Liver (tissue), 9 donors: ENCODE results near the gene NMRAL1. TPM values are rescaled to one million over a fixed set of nuclear protein-coding genes. Genes with fewer than 3 reads are reported as not detected.

Source experiments
- DNase-seq: peaks from one replicate; pipeline ENCODE4 v3.0.0-alpha.2; 2017; ENCODE audit warnings: low spot score
- H3K27ac ChIP-seq, 2 donors: one replicate each; pipeline ENCODE4 v1.7.0; 2013; ENCODE audit warnings: inconsistent platforms in 2 of 2, low read length in 2 of 2, control low read depth in 1 of 2, low read depth in 1 of 2, mild to moderate bottlenecking in 1 of 2
- H3K27me3 ChIP-seq, 4 donors: one replicate each; pipeline versions ENCODE4 v1.6.1 to v1.7.0; 2013; ENCODE audit warnings: low read length in 3 of 4, inconsistent platforms in 1 of 4, mild to moderate bottlenecking in 1 of 4, moderate library complexity in 1 of 4; ENCODE audit not compliant: control insufficient read depth in 4 of 4, insufficient read depth in 4 of 4
- H3K36me3 ChIP-seq, 4 donors: one replicate each; pipeline versions ENCODE4 v1.6.1 to v1.7.0; 2013; ENCODE audit warnings: low read length in 3 of 4, mild to moderate bottlenecking in 3 of 4, low read depth in 1 of 4, moderate library complexity in 1 of 4; ENCODE audit not compliant: control insufficient read depth in 4 of 4, insufficient read depth in 3 of 4
- H3K4me1 ChIP-seq, 4 donors: one replicate each; pipeline versions ENCODE4 v1.6.1 to v1.7.0; 2013; ENCODE audit warnings: low read length in 3 of 4, mild to moderate bottlenecking in 3 of 4, moderate library complexity in 1 of 4; ENCODE audit not compliant: control insufficient read depth in 4 of 4, insufficient read depth in 4 of 4
- H3K4me3 ChIP-seq, 3 donors: one replicate each; pipeline versions ENCODE4 v1.6.1 to v1.7.0; 2013; ENCODE audit warnings: low read length in 3 of 3, control low read depth in 1 of 3, low read depth in 1 of 3, mild to moderate bottlenecking in 1 of 3
- H3K9ac ChIP-seq, 2 donors: one replicate each; pipeline ENCODE4 v1.7.0; 2013; ENCODE audit warnings: low read length in 2 of 2, mild to moderate bottlenecking in 2 of 2, moderate library complexity in 2 of 2, control low read depth in 1 of 2, low read depth in 1 of 2
- H3K9me3 ChIP-seq, 4 donors: one replicate each; pipeline versions ENCODE4 v1.6.1 to v1.7.0; 2013; ENCODE audit warnings: low read length in 3 of 4; ENCODE audit not compliant: control insufficient read depth in 4 of 4
- ATF3 ChIP-seq: IDR thresholded peaks from 2 replicates; pipeline ENCODE4 v1.6.1; 2016; ENCODE audit warnings: antibody characterized with exemption
- CTCF ChIP-seq: fragments of 150-350 bp; IDR thresholded peaks from 2 replicates; pipeline ENCODE4 v1.5.1; 2017; ENCODE audit warnings: improper control_type of control experiment, low read depth, low read length; ENCODE audit not compliant: missing input control
- EGR1 ChIP-seq, 2 donors: IDR thresholded peaks; 2 replicates each; pipeline ENCODE4 v1.6.1; 2016 to 2018; ENCODE audit warnings: antibody characterized with exemption in 2 of 2, low read depth in 2 of 2
- FOXA1 ChIP-seq: IDR thresholded peaks from 2 replicates; pipeline ENCODE4 v1.6.1; 2016; ENCODE audit warnings: antibody characterized with exemption
- FOXA2 ChIP-seq: IDR thresholded peaks from 2 replicates; pipeline ENCODE4 v1.6.1; 2016; ENCODE audit warnings: antibody characterized with exemption
- GABPA ChIP-seq, 2 donors: IDR thresholded peaks in 1 of 2; conservative IDR thresholded peaks in 1 of 2; 2 replicates each; pipeline ENCODE4 v1.6.1; 2016; ENCODE audit warnings: antibody characterized with exemption in 2 of 2, mild to moderate bottlenecking in 1 of 2, moderate library complexity in 1 of 2
- HNF4A ChIP-seq, 2 donors: conservative IDR thresholded peaks; 2 replicates each; pipeline ENCODE4 v1.6.1; 2016; ENCODE audit warnings: antibody characterized with exemption in 2 of 2, mild to moderate bottlenecking in 2 of 2
- HNF4G ChIP-seq: IDR thresholded peaks from 2 replicates; pipeline ENCODE4 v1.6.1; 2016; ENCODE audit warnings: antibody characterized with exemption
- JUND ChIP-seq, 2 donors: IDR thresholded peaks; 2 replicates each; pipeline ENCODE4 v1.6.1; 2016; ENCODE audit warnings: antibody characterized with exemption in 2 of 2
- MAX ChIP-seq: IDR thresholded peaks from 2 replicates; pipeline ENCODE4 v1.6.1; 2016; ENCODE audit warnings: antibody characterized with exemption
- NR2F2 ChIP-seq: IDR thresholded peaks from 2 replicates; pipeline ENCODE4 v1.6.1; 2016; ENCODE audit warnings: antibody characterized with exemption
- RAD21 ChIP-seq, 2 donors: IDR thresholded peaks; 2 replicates each; pipeline ENCODE4 v1.6.1; 2016; ENCODE audit warnings: antibody characterized with exemption in 2 of 2, mild to moderate bottlenecking in 2 of 2
- REST ChIP-seq: IDR thresholded peaks from 2 replicates; pipeline ENCODE4 v1.6.1; 2016; ENCODE audit warnings: antibody characterized with exemption, mild to moderate bottlenecking
- RXRA ChIP-seq, 2 donors: IDR thresholded peaks; 2 replicates each; pipeline ENCODE4 v1.6.1; 2017 to 2018; ENCODE audit warnings: antibody characterized with exemption in 2 of 2, mild to moderate bottlenecking in 1 of 2
- SP1 ChIP-seq: IDR thresholded peaks from 2 replicates; pipeline ENCODE4 v1.6.1; 2018; ENCODE audit warnings: antibody characterized with exemption, mild to moderate bottlenecking
- TAF1 ChIP-seq: conservative IDR thresholded peaks from 2 replicates; pipeline ENCODE4 v1.6.1; 2016; ENCODE audit warnings: antibody characterized with exemption, mild to moderate bottlenecking
- YY1 ChIP-seq: IDR thresholded peaks from 2 replicates; pipeline ENCODE4 v1.6.1; 2016; ENCODE audit warnings: antibody characterized with exemption, mild to moderate bottlenecking
- ZBTB33 ChIP-seq: IDR thresholded peaks from 2 replicates; pipeline ENCODE4 v1.6.1; 2016; ENCODE audit warnings: antibody characterized with exemption
- WGBS: extraction: QIAGEN DNeasy Blood & Tissue Kit; methylation state at CpG from one replicate; pipeline ENCODE4 v1.1.7; 2013; 5-methylcytosine and 5-hydroxymethylcytosine counted together
- polyA plus RNA-seq, 2 donors: library from polyadenylated mRNA; stranded (reverse) in 1 of 2; unstranded in 1 of 2; fragments of 200-250 nt in 1 of 2; fragments of >200 nt in 1 of 2; fragmentation: Nextera tagmentation in 1 of 2; extraction: Ambion mirVana in 1 of 2; gene quantifications; one replicate each; pipeline versions ENCODE4 v1.2.1 to v1.2.3, GENCODE V29; 2013 to 2015
- total RNA-seq, 2 donors: library from RNA; depleted of rRNA; stranded (reverse); fragments of >200 nt; gene quantifications; one replicate each; pipeline ENCODE4 v1.2.3, GENCODE V29; 2014
- donor health status: healthy.
- donor health status: healthy.
- donor health status: healthy.
- donor health status: healthy.
- donor health status: healthy.

NMRAL1 gene
- total and polyA plus RNA-seq, 4 donors: 20.1 to 45.4 (median 28.3) TPM

GRCh38 chr16:4426021-4426684 is 48.3 kb downstream of the NMRAL1 start:
- peaks cover 0 to 7% (median 0%) of the 10 kb centered on the region in 4 donors for H3K36me3 ChIP-seq
- DNase-seq: no peak
- no peaks in the 10 kb centered on the region for H3K27me3 ChIP-seq
- H3K9me3 ChIP-seq: no peaks in the 10 kb centered on the region
- H3K4me3 ChIP-seq: peak overlapping the region; percentile 70 to 100 (median 92)
- peak overlapping the region; percentile 91 to 94 for H3K9ac ChIP-seq
- TF ChIP-seq HNF4A (conservative IDR thresholded peaks at IDR 0.05) (peak in 1 of 2 donors; percentile 48), RXRA (IDR thresholded peaks at IDR 0.05) (peak; percentile 71 to 85), RAD21 (IDR thresholded peaks at IDR 0.05) (no peak), MAX (no peak), CTCF (no peak), SP1 (peak; percentile 31), FOXA2 (no peak), NR2F2 (peak; percentile 24), FOXA1 (no peak), HNF4G (no peak), EGR1 (IDR thresholded peaks at IDR 0.05; ENCODE audit: low read depth in 2 of 2) (no peak), YY1 (no peak), REST (no peak), TAF1 (no peak), ATF3 (peak; percentile 77), GABPA (IDR thresholded peaks at IDR 0.05 in 1 of 2, conservative IDR thresholded peaks at IDR 0.05 in 1 of 2) (no peak)
- H3K27ac ChIP-seq: peak overlapping the region; percentile 98 to 99
- H3K4me1 ChIP-seq: peaks cover 2 to 22% (median 14%) of the 10 kb centered on the region in 4 donors
- 2% methylated on average over 31 of the region's 31 CpGs for WGBS

- Histone ChIP-seq H3K36me3 (peaks cover 0 to 7% (median 0%) of the 10 kb centered on the region in 4 donors), H3K9ac (peak within 1 kb of the TSS; percentile 91 to 94), H3K27ac (peak within 1 kb of the TSS; percentile 98 to 99), H3K27me3 (no peaks in the 10 kb centered on the region), H3K4me3 (peak within 1 kb of the TSS; percentile 70 to 100 (median 92)), H3K4me1 (peaks cover 2 to 22% (median 14%) of the 10 kb centered on the region in 4 donors), H3K9me3 (no peaks in the 10 kb centered on the region)
- under 1% methylated on average over 68 of the region's 68 CpGs for WGBS
- DNase-seq: peak; percentile 91
- TF ChIP-seq MAX: peak; percentile 55
- TF ChIP-seq YY1: peak; percentile 97
- TF ChIP-seq FOXA2: no peak
- peak in 1 of 2 donors; percentile 15 for TF ChIP-seq RXRA (IDR thresholded peaks at IDR 0.05)
- peak; percentile 23 for TF ChIP-seq NR2F2
- TF ChIP-seq ZBTB33: peak; percentile 96
- no peak for TF ChIP-seq EGR1 (IDR thresholded peaks at IDR 0.05; ENCODE audit: low read depth in 2 of 2)
- TF ChIP-seq JUND (IDR thresholded peaks at IDR 0.05): no peak
- no peak for TF ChIP-seq SP1
- peak in 1 of 2 donors; percentile 76 for TF ChIP-seq GABPA (IDR thresholded peaks at IDR 0.05 in 1 of 2, conservative IDR thresholded peaks at IDR 0.05 in 1 of 2)
- no peak for TF ChIP-seq REST
- TF ChIP-seq FOXA1: no peak
- TF ChIP-seq HNF4G: no peak
Measured at GRCh38 chr16:4425378-4426020, 48.9 kb downstream of the NMRAL1 start, which contains the start of gene DNAJA3. Gene DNAJA3, plus strand, starts transcription at chr16:4425868. Its CDS starts 14 bp downstream, at chr16:4425882.
